Thyroid gland (tissue), 4 donors: ENCODE measurements around the gene MAFB. TPM values are rescaled to one million over a fixed set of nuclear protein-coding genes. Genes with fewer than 3 reads are reported as not detected.

Experiments
- DNase-seq, 2 donors: peaks; one replicate each; pipeline ENCODE4 v3.0.0-alpha.2; 2019
- H3K27ac ChIP-seq, 3 donors: fragments of 200-600 bp; sonication (generic); 1 replicate in 2 of 3; 2 replicates in 1 of 3; pipeline ENCODE4 v1.5.1; 2016 to 2019; ENCODE audit warnings: mild to moderate bottlenecking in 1 of 3, moderate library complexity in 1 of 3
- H3K27me3 ChIP-seq: fragments of 200-600 bp; sonication (generic); one replicate; pipeline ENCODE4 v1.5.1; 2019
- H3K36me3 ChIP-seq, 2 donors: fragments of 200-600 bp; sonication (generic); one replicate each; pipeline ENCODE4 v1.5.1; 2016 to 2019
- H3K4me1 ChIP-seq, 2 donors: fragments of 200-600 bp; sonication (generic); one replicate each; pipeline ENCODE4 v1.5.1; 2017 to 2019
- H3K4me3 ChIP-seq, 3 donors: fragments of 200-600 bp; sonication (generic); replicated peaks in 1 of 3; 1 replicate in 2 of 3; 2 replicates in 1 of 3; pipeline ENCODE4 v1.5.1; 2016; ENCODE audit warnings: mild to moderate bottlenecking in 1 of 3
- H3K9me3 ChIP-seq: fragments of 200-600 bp; sonication (generic); one replicate; pipeline ENCODE4 v1.5.1; 2017
- CTCF ChIP-seq, 6 experiments: fragments of 200-600 bp in 3 of 6; fragments of 450-650 bp in 3 of 6; sonication (generic) in 3 of 6; IDR thresholded peaks; one replicate each; pipeline ENCODE4 v1.5.1; 2016 to 2019; ENCODE audit warnings: antibody characterized with exemption in 6 of 6, mild to moderate bottlenecking in 2 of 6, inconsistent platforms in 1 of 6, moderate library complexity in 1 of 6
- POLR2A ChIP-seq, 2 donors: fragments of 450-650 bp; IDR thresholded peaks; one replicate each; pipeline ENCODE4 v1.6.1; 2017; ENCODE audit warnings: antibody characterized with exemption in 2 of 2, mild to moderate bottlenecking in 2 of 2, moderate library complexity in 1 of 2
- WGBS, 2 donors: methylation state at CpG; one replicate each; pipeline ENCODE4 v1.1.5; 2017; 5-methylcytosine and 5-hydroxymethylcytosine counted together
- intact Hi-C: fragments of 100-400 bp; cut with DNase I; formaldehyde crosslinking; loops from one replicate; pipeline ENCODE4 v1.15.1; 2023
- total RNA-seq, 4 donors: library from RNA; depleted of rRNA; stranded (reverse); fragments of >200 nt; gene quantifications; one replicate each; pipeline ENCODE4 v1.2.3, GENCODE V29; 2016

Gene MAFB
- total RNA-seq, 4 donors from 2014 or later: 34.4 to 46.1 (median 43.5) TPM

- no peak overlapping the region for H3K4me3 ChIP-seq
- H3K27me3 ChIP-seq: no peaks in the 10 kb centered on the region
- H3K27ac ChIP-seq: no peak overlapping the region
- no peak for TF ChIP-seq CTCF (IDR thresholded peaks at IDR 0.05)
- no peak for TF ChIP-seq POLR2A (IDR thresholded peaks at IDR 0.05)
- peaks cover 0 to 9% of the 10 kb centered on the region in 2 donors for H3K4me1 ChIP-seq
- no peak for DNase-seq
- intact Hi-C loops: no loop called here
- 69 to 75% methylated on average over 4 of the region's 4 CpGs for WGBS, 2 donors
- no peaks in the 10 kb centered on the region for H3K9me3 ChIP-seq
- H3K36me3 ChIP-seq: no peaks in the 10 kb centered on the region
Observed at GRCh38 chr20:40641809-40642208, 47.2 kb downstream of the MAFB start.

- H3K36me3 ChIP-seq: no peaks in the 10 kb centered on the region
- intact Hi-C loops: no loop called here
- peaks cover 0 to 6% of the 10 kb centered on the region in 2 donors for H3K4me1 ChIP-seq
Observed at GRCh38 chr20:40641202-40641601, 47.8 kb downstream of the MAFB start.

GRCh38 chr20:40640667-40641066, 48.4 kb downstream of the MAFB start:
- Histone ChIP-seq H3K9me3 (no peaks in the 10 kb centered on the region), H3K4me3 (no peak overlapping the region), H3K36me3 (no peaks in the 10 kb centered on the region), H3K4me1 (peaks cover 0 to 5% of the 10 kb centered on the region in 2 donors), H3K27ac (no peak overlapping the region), H3K27me3 (no peaks in the 10 kb centered on the region)
- TF ChIP-seq POLR2A (IDR thresholded peaks at IDR 0.05): no peak
- no peak for TF ChIP-seq CTCF (IDR thresholded peaks at IDR 0.05)
- no peak for DNase-seq
- intact Hi-C loops: no loop called here
- WGBS, 2 donors: 87 to 94% methylated on average over 2 of the region's 2 CpGs

More at GRCh38 chr20:40641202-40641601, 47.8 kb downstream of the MAFB start:
- Histone ChIP-seq H3K27me3 (no peaks in the 10 kb centered on the region), H3K9me3 (no peaks in the 10 kb centered on the region), H3K27ac (no peak overlapping the region), H3K4me3 (no peak overlapping the region)
- 77 to 91% methylated on average over 2 of the region's 2 CpGs for WGBS, 2 donors
- no peak for DNase-seq
- TF ChIP-seq CTCF (IDR thresholded peaks at IDR 0.05): no peak
- no peak for TF ChIP-seq POLR2A (IDR thresholded peaks at IDR 0.05)

- no peaks in the 10 kb centered on the region for H3K36me3 ChIP-seq
- TF ChIP-seq POLR2A (IDR thresholded peaks at IDR 0.05) (no peak), CTCF (IDR thresholded peaks at IDR 0.05) (no peak)
- no peak overlapping the region for H3K27ac ChIP-seq
- H3K4me1 ChIP-seq: peaks cover 0 to 5% of the 10 kb centered on the region in 2 donors
- intact Hi-C loops: no loop called here
- no peak overlapping the region for H3K4me3 ChIP-seq
- no peaks in the 10 kb centered on the region for H3K27me3 ChIP-seq
- no peaks in the 10 kb centered on the region for H3K9me3 ChIP-seq
- 78% methylated on average over 2 of the region's 2 CpGs for WGBS, 2 donors
- DNase-seq: no peak
Observed at GRCh38 chr20:40639676-40640355, 49.2 kb downstream of the MAFB start.

GRCh38 chr20:40639132-40639531, 49.9 kb downstream of the MAFB start:
- intact Hi-C loops: no loop called here
- Histone ChIP-seq H3K27me3 (no peaks in the 10 kb centered on the region), H3K4me1 (peaks cover 0 to 1% of the 10 kb centered on the region in 2 donors), H3K27ac (no peak overlapping the region), H3K4me3 (no peak overlapping the region), H3K36me3 (no peaks in the 10 kb centered on the region), H3K9me3 (no peaks in the 10 kb centered on the region)
- no peak for TF ChIP-seq POLR2A (IDR thresholded peaks at IDR 0.05)
- TF ChIP-seq CTCF (IDR thresholded peaks at IDR 0.05): no peak
- WGBS, 2 donors: 78 to 80% methylated on average over 1 of the region's 1 CpG
- no peak for DNase-seq
